SJSA1 (cell line): ENCODE data around the gene IL24. TPM values are rescaled to one million over a fixed set of nuclear protein-coding genes. Genes with fewer than 3 reads are reported as not detected.
"Not testable (repeated sequence)": the region's sequence is repeated elsewhere in the genome, so short reads cannot be mapped to it uniquely, and the experiment has no call there.

ENCODE experiments used
- DNase-seq, 2 experiments: peaks; one replicate each; pipeline ENCODE4 v3.0.0-alpha.2; 2015 to 2020; ENCODE audit warnings: low spot score in 2 of 2, low read depth in 1 of 2
- H3K27ac ChIP-seq: fragments of 250-450 bp; sonication (Bioruptor Pico); 2 replicates; pipeline ENCODE4 v1.5.1; 2020; ENCODE audit warnings: mild to moderate bottlenecking, moderate library complexity
- H3K27me3 ChIP-seq: fragments of 250-450 bp; sonication (Bioruptor Pico); replicated peaks from 2 replicates; pipeline ENCODE4 v1.5.1; 2020; ENCODE audit warnings: mild to moderate bottlenecking, moderate library complexity
- H3K36me3 ChIP-seq: fragments of 250-450 bp; sonication (Bioruptor Pico); 2 replicates; pipeline ENCODE4 v1.5.1; 2020; ENCODE audit warnings: mild to moderate bottlenecking
- H3K4me1 ChIP-seq: fragments of 250-450 bp; sonication (Bioruptor Pico); replicated peaks from 2 replicates; pipeline ENCODE4 v1.6.1; 2021; ENCODE audit warnings: mild to moderate bottlenecking
- H3K4me3 ChIP-seq: fragments of 250-450 bp; sonication (Bioruptor Pico); 2 replicates; pipeline ENCODE4 v1.5.1; 2020; ENCODE audit warnings: mild to moderate bottlenecking
- H3K9me3 ChIP-seq: fragments of 250-450 bp; sonication (Bioruptor Pico); replicated peaks from 2 replicates; pipeline ENCODE4 v1.5.1; 2020; ENCODE audit warnings: mild to moderate bottlenecking
- total RNA-seq: library from RNA; depleted of rRNA; stranded (reverse); fragments of >200 nt; shearing (Covaris generic); gene quantifications from 2 replicates; pipeline ENCODE4 v1.2.3, GENCODE V29; 2014; rRNA removed

Gene IL24, protein sequence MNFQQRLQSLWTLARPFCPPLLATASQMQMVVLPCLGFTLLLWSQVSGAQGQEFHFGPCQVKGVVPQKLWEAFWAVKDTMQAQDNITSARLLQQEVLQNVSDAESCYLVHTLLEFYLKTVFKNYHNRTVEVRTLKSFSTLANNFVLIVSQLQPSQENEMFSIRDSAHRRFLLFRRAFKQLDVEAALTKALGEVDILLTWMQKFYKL
- 1.5 and 3.5 TPM in 2 replicates for total RNA-seq

DNA sequence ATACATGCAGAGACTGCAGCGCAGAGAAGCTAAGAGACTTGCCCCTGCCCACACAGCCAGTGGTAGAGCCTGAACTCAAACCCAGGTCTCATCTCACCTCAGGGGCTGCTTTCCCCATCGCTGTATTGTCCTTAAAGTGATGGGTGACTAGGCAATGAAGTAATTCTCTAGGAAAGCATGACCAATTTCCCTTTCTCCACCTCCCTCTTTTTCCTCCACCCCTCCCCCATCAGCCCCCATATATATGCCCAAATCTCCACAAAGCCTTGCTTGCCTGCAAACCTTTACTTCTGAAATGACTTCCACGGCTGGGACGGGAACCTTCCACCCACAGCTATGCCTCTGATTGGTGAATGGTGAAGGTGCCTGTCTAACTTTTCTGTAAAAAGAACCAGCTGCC is at the start of gene IL24:
Gene IL24 (plus strand): TSS at position 269 of the 400 bp plus-strand sequence. CDS start 390 bp downstream, outside the sequence.
- H3K27ac ChIP-seq: peak within 1 kb of the TSS; percentile 85
- no peaks in the 10 kb centered on the region for H3K36me3 ChIP-seq
- no peak for DNase-seq
- no peaks in the 10 kb centered on the region for H3K27me3 ChIP-seq
- H3K4me1 ChIP-seq: peaks cover 67% of the 10 kb centered on the region
- no peak within 1 kb of the TSS for H3K4me3 ChIP-seq
- no peaks in the 10 kb centered on the region for H3K9me3 ChIP-seq

DNA sequence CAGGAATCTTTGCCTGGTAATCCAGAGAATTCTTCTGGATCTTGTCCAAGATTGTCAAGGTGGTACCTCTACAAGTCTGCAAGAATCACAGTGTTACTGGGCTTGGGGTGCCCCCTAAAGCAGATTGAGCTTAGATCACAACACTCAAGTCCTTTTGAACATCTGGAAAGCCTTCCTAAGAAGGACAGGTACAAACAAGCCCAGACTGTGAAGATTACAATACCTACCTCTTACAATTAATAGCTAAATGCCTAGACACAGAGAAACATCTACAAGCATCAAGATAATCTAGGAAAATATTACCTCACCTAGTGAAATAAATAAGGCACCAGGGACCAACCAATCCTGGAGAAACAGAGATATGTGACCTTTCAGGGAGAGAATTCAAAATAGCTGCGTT is 49.3 kb upstream of the IL24 start:
- no peaks in the 10 kb centered on the region for H3K36me3 ChIP-seq
- no peaks in the 10 kb centered on the region for H3K4me1 ChIP-seq
- no peaks in the 10 kb centered on the region for H3K9me3 ChIP-seq
- no peak for DNase-seq
- no peak overlapping the region for H3K4me3 ChIP-seq
- H3K27ac ChIP-seq: no peak overlapping the region
- H3K27me3 ChIP-seq: no peaks in the 10 kb centered on the region

DNA sequence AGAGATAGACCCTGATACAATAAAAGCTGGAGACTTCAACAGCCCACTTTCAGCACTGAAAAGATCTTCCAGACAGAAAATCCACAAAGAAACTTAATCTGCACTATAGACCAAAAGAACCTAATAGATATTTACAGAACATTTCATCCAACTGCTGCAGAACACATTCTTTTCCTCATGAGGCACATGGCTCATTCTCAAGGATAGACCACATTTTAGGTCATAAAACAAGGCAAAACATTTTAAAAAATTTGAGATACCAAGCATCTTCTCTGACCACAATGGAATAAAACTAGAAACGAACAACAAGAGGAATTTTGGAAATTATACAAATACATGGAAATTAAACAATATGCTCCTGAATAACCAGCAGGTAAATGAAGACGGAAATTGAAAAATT is 46.8 kb upstream of the IL24 start:
- Histone ChIP-seq H3K27ac (no peak overlapping the region), H3K9me3 (no peaks in the 10 kb centered on the region), H3K4me1 (peaks cover 12% of the 10 kb centered on the region), H3K36me3 (no peaks in the 10 kb centered on the region), H3K4me3 (no peak overlapping the region), H3K27me3 (no peaks in the 10 kb centered on the region)
- DNase-seq: no peak

DNA sequence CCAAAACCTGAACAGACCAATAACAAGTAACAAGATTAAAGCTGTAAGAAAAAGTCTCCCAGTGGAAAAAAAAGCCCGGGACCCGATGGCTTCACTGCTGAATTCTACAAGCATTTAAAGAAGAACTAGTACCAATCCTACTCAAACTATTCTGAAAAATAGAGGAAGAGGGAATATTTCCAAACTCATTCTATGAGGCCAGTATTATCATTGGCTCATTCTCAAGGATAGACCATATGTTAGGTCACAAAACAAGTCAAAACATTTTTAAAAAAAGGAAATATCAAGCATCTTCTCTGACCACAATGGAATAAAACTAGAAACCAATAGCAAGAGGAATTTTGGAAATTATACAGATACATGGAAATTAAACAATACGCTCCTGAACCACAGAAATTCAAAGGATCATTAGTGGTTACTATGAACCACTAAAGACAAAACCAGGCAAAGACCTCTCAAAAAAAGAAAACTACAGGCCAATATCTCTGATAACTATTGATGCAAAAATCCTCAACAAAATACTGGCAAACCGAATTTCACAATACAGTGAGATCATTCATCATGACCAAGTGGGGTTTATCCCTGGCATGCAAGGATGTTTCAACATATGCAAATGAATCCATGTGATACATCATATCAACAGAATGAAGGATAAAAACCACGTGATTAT is 45.8 kb upstream of the IL24 start:
- H3K27me3 ChIP-seq: no peaks in the 10 kb centered on the region
- H3K4me1 ChIP-seq: peaks cover 12% of the 10 kb centered on the region
- H3K4me3 ChIP-seq: no peak overlapping the region
- no peak for DNase-seq
- H3K9me3 ChIP-seq: no peaks in the 10 kb centered on the region
- no peak overlapping the region for H3K27ac ChIP-seq
- no peaks in the 10 kb centered on the region for H3K36me3 ChIP-seq

DNA sequence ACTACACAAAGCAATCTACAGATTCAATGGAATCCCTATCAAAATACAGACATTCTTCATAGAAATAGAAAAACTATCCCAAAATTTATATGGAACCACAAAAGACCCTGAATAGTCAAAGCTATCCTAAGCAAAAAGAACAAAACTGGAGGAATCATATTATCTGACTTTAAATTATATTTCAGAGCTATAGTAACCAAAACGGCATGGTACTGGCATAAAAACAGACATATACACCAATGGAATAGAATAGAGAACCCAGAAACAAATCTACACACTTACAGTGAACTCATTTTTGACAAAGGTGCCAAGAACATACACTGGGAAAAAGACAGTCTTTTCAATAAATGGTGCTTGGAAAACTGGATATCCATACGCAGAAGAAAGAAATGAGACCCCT is 44.6 kb upstream of the IL24 start:
- not testable (repeated sequence) for H3K9me3 ChIP-seq, H3K36me3 ChIP-seq, H3K4me3 ChIP-seq, H3K27ac ChIP-seq, DNase-seq, H3K27me3 ChIP-seq
- peaks cover 12% of the 10 kb centered on the region for H3K4me1 ChIP-seq

DNA sequence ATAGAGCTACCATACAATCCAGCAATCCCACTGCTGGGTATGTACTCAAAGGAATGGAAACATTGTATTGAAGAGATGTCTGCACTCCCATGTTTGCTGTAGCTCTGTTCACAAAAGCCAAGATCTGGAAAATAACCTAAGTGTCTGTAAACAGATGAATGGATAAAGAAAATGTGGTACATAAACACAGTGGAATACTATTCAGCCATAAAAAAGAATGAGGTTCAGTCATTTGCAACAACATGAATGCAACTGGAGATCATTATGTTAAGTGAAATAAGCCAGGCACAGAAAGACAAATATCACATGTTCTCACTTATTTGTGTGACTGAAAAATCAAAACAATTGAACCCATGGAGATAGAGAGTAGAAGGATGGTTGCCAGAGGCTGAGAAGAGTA is 43.5 kb upstream of the IL24 start:
- H3K9me3 ChIP-seq, H3K27ac ChIP-seq, DNase-seq, H3K27me3 ChIP-seq, H3K36me3 ChIP-seq, H3K4me3 ChIP-seq: not testable (repeated sequence)
- peaks cover 12% of the 10 kb centered on the region for H3K4me1 ChIP-seq

DNA sequence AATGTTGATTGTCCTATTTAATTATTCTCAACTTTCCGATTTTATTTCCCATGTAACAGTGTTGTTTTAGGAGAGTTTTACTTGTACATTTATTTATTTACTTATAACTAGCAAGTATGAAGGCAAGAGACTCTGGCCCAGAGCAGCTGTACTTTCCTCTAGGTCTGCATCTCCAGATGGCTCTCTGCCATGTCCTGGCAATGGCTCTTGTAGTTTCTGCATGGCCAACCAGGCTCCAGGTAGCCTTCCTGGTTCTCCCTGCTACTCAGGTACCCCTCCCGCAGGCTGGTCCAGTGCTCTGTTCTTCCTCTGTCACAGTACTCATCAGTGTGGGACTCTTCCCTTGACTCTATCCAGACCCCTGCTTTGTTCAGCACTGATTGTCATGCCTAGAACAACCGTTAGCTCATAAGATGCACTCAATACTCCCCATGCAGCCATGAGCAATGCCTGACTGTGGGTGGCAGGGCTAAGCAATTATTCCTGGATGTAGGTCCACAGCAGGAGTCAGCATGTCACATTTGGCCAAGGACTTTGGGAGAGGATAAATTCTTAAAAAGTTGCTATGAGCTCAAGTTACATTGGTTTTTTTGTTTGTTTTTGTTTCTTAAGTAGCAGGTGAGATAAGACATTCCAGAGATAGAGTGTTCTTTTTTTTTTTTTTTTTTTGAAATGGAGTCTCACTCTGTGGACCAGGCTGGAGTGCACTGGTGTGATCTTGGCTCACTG is 42.7 kb upstream of the IL24 start:
- Histone ChIP-seq H3K9me3 (no peaks in the 10 kb centered on the region), H3K36me3 (no peaks in the 10 kb centered on the region), H3K27me3 (no peaks in the 10 kb centered on the region), H3K4me1 (peaks cover 12% of the 10 kb centered on the region), H3K27ac (0 out of 2 replicates have a peak overlapping the region, but pooled peaks have one; percentile 15), H3K4me3 (no peak overlapping the region)
- peak; percentile 72 to 73 for DNase-seq

DNA sequence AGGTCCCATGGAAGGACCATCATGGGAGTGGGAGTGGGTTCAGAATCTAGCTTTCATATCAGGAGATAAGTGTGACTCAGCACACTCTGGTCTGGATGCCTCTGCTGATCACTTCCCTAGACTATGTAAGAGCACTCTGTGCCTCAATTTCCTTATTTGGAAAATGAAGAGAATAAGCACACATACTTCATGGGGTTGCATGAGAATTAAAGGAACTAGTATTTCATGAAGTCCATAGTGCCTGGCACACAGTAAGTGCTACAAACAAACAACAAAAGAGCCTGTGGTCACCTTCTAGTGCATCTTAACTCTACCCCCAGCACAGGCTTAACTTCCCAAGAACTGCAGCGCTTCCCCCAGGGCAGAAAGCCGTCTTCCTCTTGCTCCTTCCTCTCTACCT is 41.4 kb upstream of the IL24 start:
- Histone ChIP-seq H3K9me3 (no peaks in the 10 kb centered on the region), H3K27me3 (no peaks in the 10 kb centered on the region), H3K36me3 (no peaks in the 10 kb centered on the region), H3K4me3 (no peak overlapping the region), H3K4me1 (peaks cover 12% of the 10 kb centered on the region), H3K27ac (no peak overlapping the region)
- DNase-seq: no peak

DNA sequence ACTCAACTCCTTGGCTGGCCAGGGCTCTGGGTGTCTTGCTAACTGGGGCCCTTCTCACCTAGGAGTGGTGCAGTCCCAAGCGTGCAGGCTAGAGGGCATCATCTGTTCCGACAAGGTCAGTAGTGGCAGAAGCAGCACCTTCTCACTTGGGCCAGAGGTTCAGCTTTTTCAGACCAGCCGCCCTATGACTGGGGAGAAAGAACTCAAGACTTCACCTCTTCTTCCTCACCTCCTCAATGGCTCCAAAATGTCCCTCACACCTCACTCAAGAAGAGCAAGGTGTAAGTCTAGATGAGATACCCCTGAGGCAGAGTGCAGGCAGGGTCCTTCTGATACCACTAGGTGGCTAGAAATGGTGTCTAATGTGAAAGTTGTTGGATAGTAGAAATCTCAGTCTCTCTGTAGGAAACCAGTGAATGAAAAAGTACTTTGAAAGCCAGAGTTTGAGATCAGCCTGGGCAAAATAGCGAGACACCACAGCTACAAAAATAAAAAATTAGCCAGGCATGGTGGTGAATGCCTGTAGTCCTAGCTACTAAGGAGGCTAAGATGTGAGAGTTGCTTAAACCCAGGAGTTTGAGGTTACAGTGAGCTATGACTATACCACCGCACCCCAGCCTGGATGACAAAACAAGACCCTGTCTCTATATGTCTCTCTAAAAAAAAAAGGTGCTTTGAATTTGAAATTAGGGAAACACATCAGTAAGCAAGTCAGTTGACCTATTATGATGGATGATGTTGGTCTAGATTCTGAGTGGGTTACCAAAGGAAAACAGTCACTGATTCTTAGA is 40.4 kb upstream of the IL24 start:
- Histone ChIP-seq H3K9me3 (no peaks in the 10 kb centered on the region), H3K4me1 (peaks cover 12% of the 10 kb centered on the region), H3K27me3 (0 out of 2 replicates have a peak, but pooled peaks cover 3% of the 10 kb centered on the region), H3K4me3 (no peak overlapping the region), H3K36me3 (no peaks in the 10 kb centered on the region), H3K27ac (no peak overlapping the region)
- DNase-seq: peak; percentile 39 to 41

DNA sequence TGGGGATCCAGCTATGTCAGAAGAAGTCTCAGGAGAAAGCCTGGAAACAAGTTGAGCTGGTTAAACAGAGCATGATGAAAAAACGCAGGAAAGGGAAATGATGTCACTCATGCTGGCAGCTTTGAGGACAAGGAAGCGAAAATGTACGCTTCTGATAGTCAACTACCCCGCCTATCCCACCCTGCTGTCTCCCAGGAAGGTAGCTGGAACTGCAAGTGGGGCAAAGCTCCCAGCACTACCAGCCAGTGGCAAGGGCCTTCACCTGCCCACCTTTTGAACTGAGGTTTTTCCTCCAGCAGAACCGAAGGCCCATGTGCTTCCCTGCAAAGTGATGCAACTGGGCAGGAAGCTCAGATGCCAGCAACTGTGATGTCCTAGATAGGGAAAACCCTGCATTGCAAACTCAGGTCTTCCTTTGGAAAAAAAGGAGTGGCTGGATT is 38.1 kb upstream of the IL24 start:
- H3K4me1 ChIP-seq: peaks cover 11% of the 10 kb centered on the region
- no peak overlapping the region for H3K27ac ChIP-seq
- peak in 1 of 2 experiments; percentile 15 for DNase-seq
- H3K4me3 ChIP-seq: no peak overlapping the region
- 0 out of 2 replicates have a peak, but pooled peaks cover 3% of the 10 kb centered on the region for H3K27me3 ChIP-seq
- H3K9me3 ChIP-seq: no peaks in the 10 kb centered on the region
- H3K36me3 ChIP-seq: no peaks in the 10 kb centered on the region

DNA sequence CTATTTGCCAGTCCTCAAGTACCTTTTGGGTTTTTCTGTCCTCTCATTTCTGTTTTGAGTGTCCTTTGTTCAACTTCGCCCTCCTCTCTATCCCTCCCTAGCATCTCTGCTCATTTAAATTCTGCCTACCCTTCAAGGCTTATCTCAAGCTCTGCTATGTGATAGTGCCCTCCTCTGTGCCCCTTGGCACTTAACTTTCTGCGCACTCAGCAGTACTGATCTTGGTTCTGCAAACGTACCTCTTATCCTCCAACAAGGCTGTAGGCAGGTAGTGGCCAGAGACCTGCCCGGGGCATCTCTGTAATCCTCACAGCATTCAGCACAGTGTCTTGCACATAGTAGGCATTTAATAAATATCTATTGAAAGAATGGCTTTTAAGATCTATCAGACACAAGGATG is 37.1 kb upstream of the IL24 start:
- no peak overlapping the region for H3K27ac ChIP-seq
- peaks cover 6% of the 10 kb centered on the region for H3K4me1 ChIP-seq
- H3K4me3 ChIP-seq: no peak overlapping the region

DNA sequence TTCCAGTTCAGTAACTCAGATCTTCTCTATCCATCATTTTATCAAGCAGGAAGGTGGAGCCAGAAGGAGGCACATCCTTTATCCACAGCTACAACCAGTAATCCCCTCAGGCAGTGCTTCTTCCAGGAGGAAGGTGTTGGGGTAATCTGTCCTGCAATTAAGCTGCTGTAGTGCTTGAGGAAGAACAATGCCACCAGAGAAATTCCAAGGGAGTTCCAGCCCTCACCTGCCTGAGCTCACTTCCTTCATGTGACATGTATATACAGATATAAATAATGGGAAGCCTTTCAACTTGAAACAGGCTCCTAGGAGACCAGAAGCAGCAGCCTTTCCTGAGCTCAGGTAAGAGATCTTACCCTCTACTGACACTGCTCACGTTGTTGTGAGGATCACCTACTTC is 34.0 kb upstream of the IL24 start:
- Histone ChIP-seq H3K4me3 (no peak overlapping the region), H3K36me3 (no peaks in the 10 kb centered on the region), H3K27me3 (0 out of 2 replicates have a peak, but pooled peaks cover 3% of the 10 kb centered on the region), H3K4me1 (peaks cover 19% of the 10 kb centered on the region), H3K9me3 (no peaks in the 10 kb centered on the region), H3K27ac (no peak overlapping the region)
- DNase-seq: peak in 1 of 2 experiments; percentile 1

More for the DNA sequence above, 37.1 kb upstream of the IL24 start:
- H3K27me3 ChIP-seq: 0 out of 2 replicates have a peak, but pooled peaks cover 3% of the 10 kb centered on the region
- DNase-seq: peak in 1 of 2 experiments; percentile 22
- no peaks in the 10 kb centered on the region for H3K9me3 ChIP-seq
- no peaks in the 10 kb centered on the region for H3K36me3 ChIP-seq

DNA sequence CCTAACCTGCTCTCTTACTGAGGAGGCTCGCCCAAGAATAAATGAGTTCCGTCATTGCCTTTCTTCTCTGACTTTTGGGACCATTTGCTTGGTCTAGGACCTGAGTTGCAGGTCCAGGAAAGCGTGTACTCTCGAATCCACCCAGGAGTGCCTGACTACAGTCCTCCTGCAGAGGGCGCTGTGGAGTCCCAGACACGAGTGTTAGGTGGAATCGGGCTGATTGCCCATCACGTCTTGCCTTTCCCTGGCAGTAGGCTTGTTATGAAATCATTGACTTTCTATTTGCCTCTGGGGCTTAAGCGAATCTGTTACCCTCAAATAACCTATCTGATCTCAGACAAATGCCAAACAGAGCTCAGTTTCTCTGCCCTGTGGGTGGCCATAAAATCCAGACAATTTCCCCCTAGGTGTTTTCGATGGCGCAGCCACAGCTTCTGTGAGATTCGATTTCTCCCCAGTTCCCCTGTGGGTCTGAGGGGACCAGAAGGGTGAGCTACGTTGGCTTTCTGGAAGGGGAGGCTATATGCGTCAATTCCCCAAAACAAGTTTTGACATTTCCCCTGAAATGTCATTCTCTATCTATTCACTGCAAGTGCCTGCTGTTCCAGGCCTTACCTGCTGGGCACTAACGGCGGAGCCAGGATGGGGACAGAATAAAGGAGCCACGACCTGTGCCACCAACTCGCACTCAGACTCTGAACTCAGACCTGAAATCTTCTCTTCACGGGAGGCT is 32.1 kb upstream of the IL24 start, which contains the start of gene IL20:
Gene IL20 (plus strand): TSS at position 685 of the 733 bp plus-strand sequence. CDS start 230 bp downstream, outside the sequence.
- Histone ChIP-seq H3K9me3 (no peaks in the 10 kb centered on the region), H3K27ac (peak within 1 kb of the TSS; percentile 71), H3K4me1 (peaks cover 19% of the 10 kb centered on the region), H3K36me3 (no peaks in the 10 kb centered on the region), H3K4me3 (no peak within 1 kb of the TSS), H3K27me3 (0 out of 2 replicates have a peak, but pooled peaks cover 3% of the 10 kb centered on the region)
- DNase-seq: peak; percentile 63 to 85
